Naive thymus-derived CD4-positive, alpha-beta T cell (primary cell): ENCODE results near the gene JUND. TPM values are rescaled to one million over a fixed set of nuclear protein-coding genes. Genes with fewer than 3 reads are reported as not detected.

Experiments used
- ATAC-seq: fragments of 150-1000 bp; cut with Tn5 transposase; 2 replicates; pipeline ENCODE4 v1.10.0; 2021; ENCODE audit warnings: mild to moderate bottlenecking, moderate library complexity
- CTCF ChIA-PET: fragments of 350-600 bp; sonication (Branson Sonifier 250); formaldehyde crosslinking; loops from one replicate; lab custom pipeline; 2021; ENCODE audit warnings: antibody characterized with exemption; lab: Charles Lee
- POLR2A ChIA-PET: fragments of 350-600 bp; sonication (Branson Sonifier 250); formaldehyde crosslinking; loops from one replicate; lab custom pipeline; 2021; ENCODE audit warnings: antibody characterized with exemption, inconsistent platforms; lab: Charles Lee
- DNase-seq, 9 donors: peaks; one replicate each; pipeline versions ENCODE4 v3.0.0 to v3.0.0-alpha.2; 2020 to 2022; ENCODE audit warnings: mixed read lengths in 1 of 9
- H3K27ac ChIP-seq: one replicate; pipeline ENCODE4 v1.7.0; 2013; ENCODE audit warnings: mild to moderate bottlenecking, low read depth, low read length, moderate library complexity
- H3K27me3 ChIP-seq, 2 donors: one replicate each; pipeline ENCODE4 v1.7.0; 2013; ENCODE audit warnings: low read length in 2 of 2, mild to moderate bottlenecking in 2 of 2, moderate library complexity in 2 of 2; ENCODE audit not compliant: control insufficient read depth in 2 of 2, insufficient read depth in 2 of 2
- H3K36me3 ChIP-seq, 3 experiments: 1 replicate in 2 of 3; 2 replicates in 1 of 3; pipeline ENCODE4 v1.7.0; 2013; ENCODE audit warnings: low read length in 3 of 3, mild to moderate bottlenecking in 3 of 3, moderate library complexity in 1 of 3; ENCODE audit not compliant: insufficient read depth in 3 of 3, control insufficient read depth in 2 of 3
- H3K4me1 ChIP-seq, 2 donors: one replicate each; pipeline ENCODE4 v1.7.0; 2013; ENCODE audit warnings: low read length in 2 of 2, mild to moderate bottlenecking in 2 of 2, moderate library complexity in 1 of 2; ENCODE audit not compliant: control insufficient read depth in 2 of 2, insufficient read depth in 2 of 2
- H3K4me3 ChIP-seq: 2 replicates; pipeline ENCODE4 v1.7.0; 2013; ENCODE audit warnings: mild to moderate bottlenecking, low read length
- H3K9me3 ChIP-seq, 3 experiments: 1 replicate in 2 of 3; 2 replicates in 1 of 3; pipeline ENCODE4 v1.7.0; 2013; ENCODE audit warnings: low read length in 3 of 3; ENCODE audit not compliant: control insufficient read depth in 2 of 3
- H3K27ac Mint-ChIP-seq, 9 donors: one replicate each; pipeline ENCODE4 v1.8.0; 2020 to 2022; ENCODE audit warnings: mixed read lengths in 9 of 9, mild to moderate bottlenecking in 8 of 9, moderate library complexity in 5 of 9, inconsistent platforms in 2 of 9
- H3K27me3 Mint-ChIP-seq, 5 donors: one replicate each; pipeline ENCODE4 v1.8.0; 2021 to 2022; ENCODE audit warnings: mixed read lengths in 5 of 5, mild to moderate bottlenecking in 1 of 5
- H3K36me3 Mint-ChIP-seq, 5 donors: one replicate each; pipeline ENCODE4 v1.8.0; 2020 to 2022; ENCODE audit warnings: mixed read lengths in 5 of 5, mild to moderate bottlenecking in 3 of 5, inconsistent platforms in 1 of 5
- H3K4me1 Mint-ChIP-seq, 7 donors: one replicate each; pipeline ENCODE4 v1.8.0; 2020 to 2022; ENCODE audit warnings: mixed read lengths in 7 of 7, mild to moderate bottlenecking in 3 of 7, inconsistent platforms in 1 of 7
- H3K4me3 Mint-ChIP-seq, 10 donors: one replicate each; pipeline ENCODE4 v1.8.0; 2020 to 2022; ENCODE audit warnings: mild to moderate bottlenecking in 10 of 10, mixed read lengths in 10 of 10, moderate library complexity in 6 of 10, inconsistent platforms in 2 of 10
- H3K9me3 Mint-ChIP-seq, 11 donors: one replicate each; pipeline ENCODE4 v1.8.0; 2020 to 2022; ENCODE audit warnings: mixed read lengths in 11 of 11, mild to moderate bottlenecking in 4 of 11, inconsistent platforms in 1 of 11, moderate library complexity in 1 of 11
- intact Hi-C, 2 donors: fragments of 100-400 bp; cut with micrococcal nuclease; formaldehyde crosslinking; loops; one replicate each; pipeline ENCODE4 v1.15.1; 2023
- polyA plus RNA-seq, 2 donors: library from polyadenylated mRNA; unstranded; fragments of 300-500 nt; fragmentation: Illumina TruSeq; gene quantifications; one replicate each; pipeline ENCODE4 v1.2.3, GENCODE V29; 2021
- total RNA-seq, 6 experiments: library from RNA in 5 of 6; stranded (reverse) in 5 of 6; gene quantifications; 1 replicate in 5 of 6; 2 replicates in 1 of 6; pipeline ENCODE4 v1.2.3 and lab custom pipeline; 2021 to 2026

The JUND gene
- total and polyA plus RNA-seq, 7 experiments from 2014 or later = 29.0 to 1,360 (median 234) TPM

GRCh38 chr19:18310966-18311365 lies 29.5 kb upstream of the JUND start:
- Mint-ChIP-seq H3K27me3 (no peaks in the 10 kb centered on the region), H3K27ac (peak overlapping the region in 2 of 9 donors; percentile 41 to 71), H3K9me3 (no peaks in the 10 kb centered on the region), H3K36me3 (peaks cover 0 to 11% (median 6%) of the 10 kb centered on the region in 5 donors), H3K4me1 (peaks cover 12 to 41% (median 24%) of the 10 kb centered on the region in 7 donors), H3K4me3 (no peak overlapping the region)
- POLR2A ChIA-PET = interaction anchor here (1.0 to 4.2 kb wide), 4 partner anchors 11 to 31 kb away, joined by 3 to 40 read pairs (median 9); partner anchors contain the start of genes JUND and LSM4
- ATAC-seq (no peak), DNase-seq (no peak)
- Histone ChIP-seq H3K27ac (no peak overlapping the region), H3K36me3 (peaks cover 0 to 52% (median 5%) of the 10 kb centered on the region in 3 experiments), H3K4me3 (no peak overlapping the region), H3K4me1 (peaks cover 7 to 23% of the 10 kb centered on the region in 2 donors), H3K9me3 (no peaks in the 10 kb centered on the region), H3K27me3 (no peaks in the 10 kb centered on the region)
- intact Hi-C loops = no loop called here
- CTCF ChIA-PET = interaction anchor here (0.5 kb wide), 1 partner anchor 44 kb away, joined by 4 read pairs; no protein-coding TSS in a partner anchor

- CTCF ChIA-PET = interaction anchor here (0.5 kb wide), 1 partner anchor 45 kb away, joined by 4 read pairs; no protein-coding TSS in a partner anchor
- Histone ChIP-seq H3K27me3 (no peaks in the 10 kb centered on the region), H3K4me1 (peaks cover 13 to 30% of the 10 kb centered on the region in 2 donors), H3K9me3 (no peaks in the 10 kb centered on the region), H3K36me3 (peaks cover 0 to 52% (median 5%) of the 10 kb centered on the region in 3 experiments), H3K4me3 (no peak overlapping the region), H3K27ac (no peak overlapping the region)
- Mint-ChIP-seq H3K9me3 (no peaks in the 10 kb centered on the region), H3K36me3 (peaks cover 0 to 11% (median 6%) of the 10 kb centered on the region in 5 donors), H3K27me3 (no peaks in the 10 kb centered on the region), H3K4me3 (no peak overlapping the region), H3K27ac (peak overlapping the region in 3 of 9 donors; percentile 28 to 71 (median 46)), H3K4me1 (peaks cover 12 to 42% (median 25%) of the 10 kb centered on the region in 7 donors)
- intact Hi-C loops = no loop called here
- DNase-seq (no peak), ATAC-seq (no peak)
- POLR2A ChIA-PET = interaction anchor here (0.5 to 4.2 kb wide), 7 partner anchors 8 to 126 kb away, joined by 3 to 40 read pairs (median 4); partner anchors contain the start of gene JUND
Observed at GRCh38 chr19:18310118-18310909, 28.9 kb upstream of the JUND start.

GRCh38 chr19:18309525-18310064 lies 28.2 kb upstream of the JUND start:
- intact Hi-C loops = no loop called here
- ChIA-PET POLR2A (interaction anchor here (0.5 to 4.2 kb wide), 9 partner anchors 8 to 125 kb away, joined by 3 to 88 read pairs (median 6); partner anchors contain the start of gene JUND), CTCF (no interaction called here)
- no peaks in the 10 kb centered on the region for H3K27me3 Mint-ChIP-seq
- peaks cover 0 to 12% (median 6%) of the 10 kb centered on the region in 5 donors for H3K36me3 Mint-ChIP-seq
- no peak for ATAC-seq
- H3K4me1 Mint-ChIP-seq = peaks cover 12 to 44% (median 32%) of the 10 kb centered on the region in 7 donors
- Histone ChIP-seq H3K27me3 (no peaks in the 10 kb centered on the region), H3K27ac (no peak overlapping the region), H3K9me3 (no peaks in the 10 kb centered on the region), H3K36me3 (peaks cover 0 to 51% (median 5%) of the 10 kb centered on the region in 3 experiments), H3K4me3 (no peak overlapping the region), H3K4me1 (peaks cover 15 to 32% of the 10 kb centered on the region in 2 donors)
- no peak overlapping the region for H3K27ac Mint-ChIP-seq
- no peaks in the 10 kb centered on the region for H3K9me3 Mint-ChIP-seq
- H3K4me3 Mint-ChIP-seq = no peak overlapping the region
- no peak for DNase-seq

- ChIA-PET POLR2A (interaction anchor here (0.7 to 3.4 kb wide), 9 partner anchors 9 to 34 kb away, joined by 3 to 88 read pairs (median 5); partner anchors contain the start of genes JUND and LSM4), CTCF (interaction anchor here (1.7 kb wide), 1 partner anchor 29 kb away, joined by 7 read pairs; no protein-coding TSS in a partner anchor)
- Histone ChIP-seq H3K36me3 (peaks cover 0 to 48% (median 5%) of the 10 kb centered on the region in 3 experiments), H3K4me3 (no peak overlapping the region), H3K27me3 (no peaks in the 10 kb centered on the region), H3K9me3 (no peaks in the 10 kb centered on the region), H3K27ac (no peak overlapping the region), H3K4me1 (peaks cover 21 to 32% of the 10 kb centered on the region in 2 donors)
- Mint-ChIP-seq H3K9me3 (no peaks in the 10 kb centered on the region), H3K4me3 (no peak overlapping the region), H3K27ac (peak overlapping the region in 1 of 9 donors; percentile 47), H3K27me3 (no peaks in the 10 kb centered on the region), H3K4me1 (peaks cover 12 to 44% (median 33%) of the 10 kb centered on the region in 7 donors), H3K36me3 (peaks cover 0 to 19% (median 6%) of the 10 kb centered on the region in 5 donors)
- intact Hi-C loops = no loop called here
- ATAC-seq (no peak), DNase-seq (no peak)
Observed at GRCh38 chr19:18308948-18309325, 27.5 kb upstream of the JUND start.

GRCh38 chr19:18308051-18308947 lies 26.9 kb upstream of the JUND start:
- intact Hi-C loops = no loop called here
- H3K36me3 Mint-ChIP-seq = peaks cover 0 to 23% (median 6%) of the 10 kb centered on the region in 5 donors
- H3K9me3 Mint-ChIP-seq = no peaks in the 10 kb centered on the region
- Histone ChIP-seq H3K9me3 (no peaks in the 10 kb centered on the region), H3K4me1 (peaks cover 23 to 33% of the 10 kb centered on the region in 2 donors), H3K27me3 (no peaks in the 10 kb centered on the region), H3K36me3 (peaks cover 0 to 43% (median 5%) of the 10 kb centered on the region in 3 experiments), H3K4me3 (no peak overlapping the region), H3K27ac (peak overlapping the region; percentile 97)
- H3K27me3 Mint-ChIP-seq = no peaks in the 10 kb centered on the region
- no peak for ATAC-seq
- no peak for DNase-seq
- H3K27ac Mint-ChIP-seq = peak overlapping the region in 4 of 9 donors; percentile 19 to 99 (median 66)
- H3K4me3 Mint-ChIP-seq = no peak overlapping the region
- POLR2A ChIA-PET = interaction anchor here (0.7 to 3.4 kb wide), 8 partner anchors 10 to 33 kb away, joined by 3 to 88 read pairs (median 4); partner anchors contain the start of genes JUND and LSM4
- H3K4me1 Mint-ChIP-seq = peaks cover 17 to 50% (median 39%) of the 10 kb centered on the region in 7 donors
- CTCF ChIA-PET = interaction anchor here (1.7 kb wide), 1 partner anchor 29 kb away, joined by 7 read pairs; no protein-coding TSS in a partner anchor
